ENCODE data around the gene FHL2. TPM values are rescaled to one million over a fixed set of nuclear protein-coding genes. Genes with fewer than 3 reads are reported as not detected.

The FHL2 gene
- total and polyA plus RNA-seq, 2 donors (not counting 3 experiments of a cell fraction or from before 2014, with no cell fraction given) = 197 to 491 TPM

DNA sequence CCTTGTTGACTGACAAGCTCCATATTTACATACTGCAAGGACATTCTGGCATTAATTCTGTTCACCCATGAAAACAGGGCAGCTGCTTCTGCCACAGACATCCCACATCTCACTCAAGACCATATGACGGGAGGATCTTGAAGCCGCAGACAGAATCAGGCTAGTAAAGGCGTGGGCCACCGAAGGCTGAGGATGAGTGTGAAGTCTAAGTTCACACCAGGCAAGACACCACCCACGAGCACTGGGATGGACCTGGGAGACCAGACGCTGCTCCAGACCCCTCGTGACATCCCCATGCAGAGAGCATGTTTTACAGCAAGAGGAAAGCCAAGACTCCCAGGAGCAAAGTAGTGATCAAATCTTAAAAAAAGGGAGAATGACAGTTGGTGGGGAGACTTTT is 3.2 kb downstream of the FHL2 start:
- Histone ChIP-seq H3K9me3 (replicated peaks; ENCODE audit: control insufficient read depth, insufficient read depth, low read length) (no peaks in the 10 kb centered on the region), H3K9ac (replicated peaks; ENCODE audit: extremely low read depth, insufficient read depth, low read length) (peak overlapping the region; percentile 100), H3K9me1 (replicated peaks; ENCODE audit: control insufficient read depth, extremely low read depth, insufficient read depth, low read length) (no peaks in the 10 kb centered on the region), H3K27ac (ENCODE audit: insufficient read depth, low read depth, low read length) (peak overlapping the region; percentile 92), H3K4me1 (ENCODE audit: control insufficient read depth, extremely low read depth, insufficient read depth, low read length) (peaks cover 59% of the 10 kb centered on the region), H2AFZ (ENCODE audit: low read depth, low read length) (no peak overlapping the region), H3K4me2 (ENCODE audit: insufficient read depth, low read length) (peak overlapping the region; percentile 75), H3K4me3 (replicated peaks in 1 of 3; ENCODE audit: insufficient read depth in 1 of 3, low read depth in 1 of 3, low read length in 3 of 3) (peak overlapping the region; percentile 59 to 99 (median 76)), H3K27me3 (ENCODE audit: control insufficient read depth in 2 of 2, insufficient read depth in 2 of 2, low read length in 2 of 2) (no peaks in the 10 kb centered on the region), H3K36me3 (ENCODE audit: control insufficient read depth in 2 of 2, extremely low read depth in 1 of 2, insufficient read depth in 2 of 2, low read length in 2 of 2) (peaks cover 5 to 14% of the 10 kb centered on the region in 2 experiments), H4K20me1 (replicated peaks; ENCODE audit: control insufficient read depth, extremely low read depth, insufficient read depth, low read length) (no peaks in the 10 kb centered on the region), H3K79me2 (ENCODE audit: control insufficient read depth, insufficient read depth, low read length) (peaks cover 86% of the 10 kb centered on the region)
- dilution Hi-C loops (cut with MboI; ENCODE audit: extremely low pct_ligation_motif_present, low sequenced_read_pairs) (no loop called here), intact Hi-C loops (cut with micrococcal nuclease) (loop anchor here (1.0 to 10.0 kb wide), 2 partner anchors 126 to 799 kb away; partner anchors contain the start of gene UXS1)
- TF ChIP-seq, protein P1, sequence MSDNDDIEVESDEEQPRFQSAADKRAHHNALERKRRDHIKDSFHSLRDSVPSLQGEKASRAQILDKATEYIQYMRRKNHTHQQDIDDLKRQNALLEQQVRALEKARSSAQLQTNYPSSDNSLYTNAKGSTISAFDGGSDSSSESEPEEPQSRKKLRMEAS (IDR thresholded peaks at IDR 0.05; ENCODE audit: insufficient read depth, insufficient read length) = no peak
- TF ChIP-seq JUN (IDR thresholded peaks at IDR 0.05; ENCODE audit: borderline replicate concordance, insufficient read depth, insufficient read length, low read depth) = no peak
- TF ChIP-seq EZH2 (IDR thresholded peaks at IDR 0.05; ENCODE audit: borderline replicate concordance, low read depth, low read length, severe bottlenecking) = no peak
- BruUV-seq (replicated peaks) = no TSS peak
- CTCF ChIA-PET = interaction anchor here (0.8 to 4.7 kb wide), 5 partner anchors 9 to 125 kb away, joined by 3 to 31 read pairs (median 3); no protein-coding TSS in a partner anchor
- no peak for DNase-seq (ENCODE audit: low read depth, low spot score)
- FAIRE-seq = peak; percentile 38
- POLR2A ChIA-PET = interaction anchor here (0.9 to 2.4 kb wide), 3 partner anchors 8 to 122 kb away, joined by 3 to 7 read pairs (median 4); no protein-coding TSS in a partner anchor

DNA sequence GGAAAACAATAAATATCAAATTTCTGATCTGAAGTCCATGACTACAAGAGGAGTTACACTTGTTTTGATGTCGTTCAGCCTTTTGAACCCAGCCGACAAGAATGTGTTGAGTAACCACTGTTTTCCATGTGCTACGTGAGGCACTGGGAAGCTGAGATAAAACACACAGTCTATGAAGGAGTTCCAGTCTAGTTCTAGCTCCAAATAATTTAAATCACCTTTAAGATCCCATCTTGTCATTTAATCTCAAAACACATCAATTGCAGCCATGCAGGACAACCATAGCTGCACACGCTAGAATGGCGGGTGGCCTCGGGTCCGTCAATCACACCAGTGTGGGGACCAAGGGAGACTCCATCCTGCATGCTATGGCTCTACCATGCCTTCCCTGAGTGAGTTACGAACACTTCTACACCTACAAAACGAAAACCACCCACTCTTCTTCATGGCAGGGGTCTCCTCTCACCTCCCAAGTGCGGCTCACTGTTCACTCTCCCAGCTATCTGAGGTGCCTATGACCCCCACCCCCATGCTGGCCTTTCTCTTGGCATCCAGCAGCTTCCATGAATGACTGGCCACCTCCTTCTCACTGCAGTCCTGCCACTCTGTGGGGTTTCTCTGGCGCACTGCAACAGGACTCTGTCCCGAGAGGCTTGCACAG is 3.8 kb downstream of the FHL2 start:
- Histone ChIP-seq H3K9me3 (replicated peaks; ENCODE audit: control insufficient read depth, insufficient read depth, low read length) (no peaks in the 10 kb centered on the region), H4K20me1 (replicated peaks; ENCODE audit: control insufficient read depth, extremely low read depth, insufficient read depth, low read length) (no peaks in the 10 kb centered on the region), H3K4me3 (replicated peaks in 1 of 3; ENCODE audit: insufficient read depth in 1 of 3, low read depth in 1 of 3, low read length in 3 of 3) (peak overlapping the region; percentile 6 to 99 (median 59)), H3K9ac (replicated peaks; ENCODE audit: extremely low read depth, insufficient read depth, low read length) (peak overlapping the region; percentile 100), H2AFZ (ENCODE audit: low read depth, low read length) (no peak overlapping the region), H3K27me3 (ENCODE audit: control insufficient read depth in 2 of 2, insufficient read depth in 2 of 2, low read length in 2 of 2) (no peaks in the 10 kb centered on the region), H3K27ac (ENCODE audit: insufficient read depth, low read depth, low read length) (peak overlapping the region; percentile 92), H3K4me2 (ENCODE audit: insufficient read depth, low read length) (peak overlapping the region; percentile 75), H3K4me1 (ENCODE audit: control insufficient read depth, extremely low read depth, insufficient read depth, low read length) (peaks cover 65% of the 10 kb centered on the region), H3K79me2 (ENCODE audit: control insufficient read depth, insufficient read depth, low read length) (peaks cover 92% of the 10 kb centered on the region), H3K9me1 (replicated peaks; ENCODE audit: control insufficient read depth, extremely low read depth, insufficient read depth, low read length) (no peaks in the 10 kb centered on the region), H3K36me3 (ENCODE audit: control insufficient read depth in 2 of 2, extremely low read depth in 1 of 2, insufficient read depth in 2 of 2, low read length in 2 of 2) (peaks cover 5 to 15% of the 10 kb centered on the region in 2 experiments)
- no TSS peak for BruUV-seq (replicated peaks)
- ChIA-PET POLR2A (interaction anchor here (1.0 to 2.4 kb wide), 3 partner anchors 9 to 122 kb away, joined by 3 to 7 read pairs (median 3); no protein-coding TSS in a partner anchor), CTCF (interaction anchor here (0.7 to 4.7 kb wide), 5 partner anchors 9 to 126 kb away, joined by 3 to 31 read pairs (median 5); no protein-coding TSS in a partner anchor)
- dilution Hi-C loops (cut with MboI; ENCODE audit: extremely low pct_ligation_motif_present, low sequenced_read_pairs) = no loop called here
- DNase-seq (ENCODE audit: low read depth, low spot score) (peak; percentile 79), FAIRE-seq (peak; percentile 68)
- intact Hi-C loops (cut with micrococcal nuclease) = loop anchor here (10.0 kb wide), 1 partner anchor 800 kb away; the partner anchor contains the start of gene UXS1
- TF ChIP-seq POLR2A (IDR thresholded peaks at IDR 0.05; ENCODE audit: low read depth, low read length) (peak; percentile 82), GATA2 (IDR thresholded peaks at IDR 0.05; ENCODE audit: insufficient read depth, insufficient read length, low read depth, low read length) (peak; percentile 25), JUN (IDR thresholded peaks at IDR 0.05; ENCODE audit: borderline replicate concordance, insufficient read depth, insufficient read length, low read depth) (no peak)

All from endothelial cell of umbilical vein (primary cell).